ENCODE data around the gene TLK2.
A peak's percentile ranks its signal among the peaks of the same experiment; 100 is the strongest.
"Not testable (repeated sequence)": the region's sequence is repeated elsewhere in the genome, so short reads cannot be mapped to it uniquely, and the experiment has no call there.

Gene TLK2

GRCh38 chr17:62478424-62478879, at the start of gene TLK2:
Gene TLK2 (plus strand): TSS chr17:62478825. CDS start chr17:62481126, 2,301 bp downstream.
- DNase-seq: peak; percentile 85

- DNase-seq: not testable (repeated sequence)
These were observed 43.4 kb upstream of the TLK2 start for GRCh38 chr17:62435251-62435650.

- not testable (repeated sequence) for DNase-seq
These were observed 37.4 kb upstream of the TLK2 start for GRCh38 chr17:62441181-62441580.

- DNase-seq: no peak
These were observed 34.6 kb upstream of the TLK2 start for GRCh38 chr17:62444063-62444462.

- not testable (repeated sequence) for DNase-seq
These were observed 32.8 kb upstream of the TLK2 start for GRCh38 chr17:62445791-62446190.

- DNase-seq: not testable (repeated sequence)
These were observed 26.4 kb upstream of the TLK2 start for GRCh38 chr17:62452195-62452594.

- not testable (repeated sequence) for DNase-seq
These were observed 25.6 kb upstream of the TLK2 start for GRCh38 chr17:62453041-62453440.

GRCh38 chr17:62453656-62454055, 25.0 kb upstream of the TLK2 start:
- DNase-seq: not testable (repeated sequence)

- not testable (repeated sequence) for DNase-seq
These were observed 24.5 kb upstream of the TLK2 start for GRCh38 chr17:62454111-62454510.

GRCh38 chr17:62456016-62456415, 22.6 kb upstream of the TLK2 start:
- DNase-seq: no peak

- not testable (repeated sequence) for DNase-seq
These were observed 20.1 kb upstream of the TLK2 start for GRCh38 chr17:62458483-62458882.

GRCh38 chr17:62464422-62464821, 14.2 kb upstream of the TLK2 start:
- DNase-seq: not testable (repeated sequence)

- not testable (repeated sequence) for DNase-seq
These were observed 13.4 kb upstream of the TLK2 start for GRCh38 chr17:62465271-62465670.

GRCh38 chr17:62470666-62471379, 7.8 kb upstream of the TLK2 start:
- peak; percentile 70 for DNase-seq

- DNase-seq: not testable (repeated sequence)
These were observed 7.2 kb upstream of the TLK2 start for GRCh38 chr17:62471380-62471880.

- DNase-seq: not testable (repeated sequence)
These were observed 5.3 kb upstream of the TLK2 start for GRCh38 chr17:62473030-62473982.

GRCh38 chr17:62477111-62477510, 1.5 kb upstream of the TLK2 start:
- DNase-seq: not testable (repeated sequence)

GRCh38 chr17:62477718-62478408, 762 bp upstream of the TLK2 start:
- peak; percentile 65 for DNase-seq

- DNase-seq: not testable (repeated sequence)
These were observed 434 bp downstream of the TLK2 start for GRCh38 chr17:62478880-62479638.

- DNase-seq: not testable (repeated sequence)
These were observed 1.1 kb downstream of the TLK2 start for GRCh38 chr17:62479639-62480258.

- DNase-seq: not testable (repeated sequence)
These were observed 3.9 kb downstream of the TLK2 start for GRCh38 chr17:62482553-62482952.

All from activated T-cell treated with anti-CD3 and anti-CD28 coated beads, Interleukin-2, amount 50 U/mL, for 1 hour (primary cell).